Esophagus (tissue), 2 donors: ENCODE data around the gene GFPT1. TPM values are rescaled to one million over a fixed set of nuclear protein-coding genes. Genes with fewer than 3 reads are reported as not detected.
"Not testable (repeated sequence)": the region's sequence is repeated elsewhere in the genome, so short reads cannot be mapped to it uniquely, and the experiment has no call there.

Source experiments
- H3K27ac ChIP-seq, 2 donors: one replicate each; pipeline ENCODE4 v1.5.1; 2013; ENCODE audit warnings: low read depth in 2 of 2, mild to moderate bottlenecking in 2 of 2, inconsistent platforms in 1 of 2, low read length in 1 of 2, moderate library complexity in 1 of 2
- H3K27me3 ChIP-seq, 2 donors: one replicate each; pipeline ENCODE4 v1.6.1; 2013; ENCODE audit warnings: low read length in 2 of 2, control low read depth in 1 of 2, mild to moderate bottlenecking in 1 of 2; ENCODE audit not compliant: insufficient read depth in 2 of 2, control insufficient read depth in 1 of 2
- H3K36me3 ChIP-seq, 2 donors: one replicate each; pipeline ENCODE4 v1.6.1; 2013; ENCODE audit warnings: low read length in 1 of 2; ENCODE audit not compliant: control insufficient read depth in 2 of 2, insufficient read depth in 2 of 2
- H3K4me1 ChIP-seq, 2 donors: one replicate each; pipeline ENCODE4 v1.6.1; 2013; ENCODE audit warnings: low read length in 1 of 2; ENCODE audit not compliant: control insufficient read depth in 2 of 2, insufficient read depth in 2 of 2
- H3K4me3 ChIP-seq, 2 donors: one replicate each; pipeline ENCODE4 v1.5.1; 2013; ENCODE audit warnings: low read length in 2 of 2, mild to moderate bottlenecking in 2 of 2, low read depth in 1 of 2, moderate library complexity in 1 of 2
- H3K9me3 ChIP-seq, 2 donors: one replicate each; pipeline ENCODE4 v1.6.1; 2013; ENCODE audit warnings: mild to moderate bottlenecking in 2 of 2, low read depth in 1 of 2, low read length in 1 of 2, moderate library complexity in 1 of 2; ENCODE audit not compliant: control insufficient read depth in 2 of 2, insufficient read depth in 1 of 2
- WGBS, 2 donors: extraction: QIAGEN DNeasy Blood & Tissue Kit; methylation state at CpG; one replicate each; pipeline ENCODE4 v1.1.7; 2013; 5-methylcytosine and 5-hydroxymethylcytosine counted together
- polyA plus RNA-seq, 2 donors: library from polyadenylated mRNA; stranded (reverse); fragments of 200-250 nt; gene quantifications; one replicate each; pipeline ENCODE4 v1.2.3, GENCODE V29; 2013
- donor health status: healthy with polysubstance abuse.
- donor health status: Bipolar disorder and iron deficiency.

GFPT1 gene
- polyA plus RNA-seq, 2 donors, result 4.6 to 7.8 TPM

DNA sequence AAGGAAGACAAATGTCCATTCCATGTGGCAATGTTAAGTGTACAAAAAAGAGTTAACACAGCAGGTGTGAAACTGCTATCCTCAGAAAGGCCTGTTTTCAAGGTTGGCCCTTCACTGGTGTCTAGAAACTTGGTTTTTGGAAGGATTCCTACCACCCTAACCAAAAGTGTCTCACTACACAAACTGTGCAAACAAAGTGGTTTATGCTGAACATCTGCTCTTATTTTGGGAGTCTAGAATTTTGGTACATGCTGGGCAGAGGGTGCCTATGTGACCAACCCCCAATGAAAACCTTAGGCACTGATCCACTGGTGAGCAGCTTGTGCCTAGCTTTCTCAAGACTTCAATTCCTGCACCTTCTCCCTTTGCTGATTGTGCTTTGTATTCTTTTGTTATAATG, 14.3 kb downstream of the GFPT1 start:
- Histone ChIP-seq H3K4me3 (no peak overlapping the region), H3K27me3 (no peaks in the 10 kb centered on the region), H3K36me3 (peaks cover 2 to 7% of the 10 kb centered on the region in 2 donors), H3K9me3 (no peaks in the 10 kb centered on the region), H3K27ac (no peak overlapping the region), H3K4me1 (no peaks in the 10 kb centered on the region)

DNA sequence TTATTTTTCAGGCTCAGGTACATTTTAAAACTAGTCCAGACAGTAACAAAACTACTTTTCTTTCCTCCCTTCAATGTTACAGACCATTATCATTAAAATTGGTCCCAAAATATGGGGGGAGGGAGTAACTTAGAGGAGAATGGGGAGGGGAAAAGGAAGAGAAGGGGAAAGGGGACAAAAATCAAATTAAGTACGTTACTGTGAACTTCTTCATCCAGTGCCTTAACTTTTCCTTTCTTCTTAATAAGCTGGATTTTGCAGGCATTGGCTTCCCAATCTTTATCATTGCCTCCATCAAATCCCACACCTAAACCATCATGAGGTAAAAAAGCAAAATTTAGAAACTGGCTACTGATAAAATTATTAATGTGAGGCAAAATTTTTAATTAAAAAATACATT, 17.2 kb downstream of the GFPT1 start:
- Histone ChIP-seq H3K9me3 (no peaks in the 10 kb centered on the region), H3K27me3 (no peaks in the 10 kb centered on the region), H3K36me3 (peaks cover 2 to 7% of the 10 kb centered on the region in 2 donors), H3K27ac (no peak overlapping the region), H3K4me3 (no peak overlapping the region), H3K4me1 (no peaks in the 10 kb centered on the region)
- 92 to 96% methylated on average over 1 of the region's 1 CpG for WGBS, 2 donors

DNA sequence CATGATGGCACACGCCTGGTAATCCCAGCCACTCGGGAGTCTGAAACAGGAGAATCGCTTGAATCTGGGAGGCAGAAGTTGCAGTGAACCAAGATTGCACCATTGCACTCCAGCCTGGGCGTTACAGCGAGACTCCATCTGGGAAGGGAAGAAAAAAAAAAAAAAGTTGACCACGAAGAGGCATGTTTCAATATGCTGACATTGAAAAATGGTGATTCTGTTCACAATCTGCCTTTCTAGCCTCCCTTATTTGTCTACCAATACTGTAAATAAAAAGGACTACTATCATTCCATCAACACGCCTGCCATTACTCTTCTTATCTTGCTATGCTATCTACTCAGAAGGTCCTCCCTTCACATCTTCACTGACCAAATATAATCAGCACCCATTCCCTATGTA, 18.4 kb downstream of the GFPT1 start:
- H3K4me3 ChIP-seq, result no peak overlapping the region
- no peaks in the 10 kb centered on the region for H3K4me1 ChIP-seq
- peaks cover 2 to 7% of the 10 kb centered on the region in 2 donors for H3K36me3 ChIP-seq
- 92 to 93% methylated on average over 7 of the region's 7 CpGs for WGBS, 2 donors
- no peaks in the 10 kb centered on the region for H3K9me3 ChIP-seq
- H3K27ac ChIP-seq, result no peak overlapping the region
- no peaks in the 10 kb centered on the region for H3K27me3 ChIP-seq

DNA sequence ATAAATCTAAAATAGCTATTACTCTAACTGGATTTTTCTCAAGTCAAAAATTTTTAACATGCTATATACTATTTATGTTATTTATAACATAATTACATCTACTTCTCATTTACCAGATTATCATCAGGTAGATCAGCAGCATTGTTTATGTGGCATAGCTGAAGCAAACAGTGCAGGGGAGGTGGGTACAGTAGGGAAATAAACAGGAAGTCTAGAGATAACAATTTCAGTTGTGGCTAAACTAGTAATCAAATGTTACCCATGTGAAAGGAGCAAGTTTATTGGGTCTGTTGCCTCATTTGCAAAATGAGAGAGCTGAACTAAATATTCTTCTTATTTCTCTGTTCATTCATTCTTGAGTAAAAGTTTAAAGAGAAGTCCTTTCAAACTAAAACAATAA, 27.7 kb downstream of the GFPT1 start:
- Histone ChIP-seq H3K4me3 (no peak overlapping the region), H3K36me3 (peaks cover 3 to 12% of the 10 kb centered on the region in 2 donors), H3K27me3 (no peaks in the 10 kb centered on the region), H3K9me3 (no peaks in the 10 kb centered on the region), H3K4me1 (no peaks in the 10 kb centered on the region), H3K27ac (no peak overlapping the region)

DNA sequence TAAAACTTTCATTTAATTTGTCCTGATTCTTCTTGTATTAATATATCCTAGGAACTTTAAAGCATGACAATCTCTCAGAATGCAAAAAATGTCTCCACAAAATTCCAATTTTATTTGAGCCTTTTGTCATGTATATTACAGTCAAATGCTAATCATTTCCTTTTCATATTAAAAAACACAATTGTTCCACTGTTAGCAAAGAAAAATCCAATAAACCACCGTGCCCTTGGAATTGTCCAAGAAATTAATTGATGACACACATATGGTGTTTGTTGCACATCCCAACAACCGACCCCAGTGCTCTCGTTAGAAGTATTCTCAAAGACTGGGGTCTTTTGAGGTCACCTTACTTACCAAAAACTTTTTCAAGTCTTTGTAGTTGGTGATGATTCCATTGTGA, 28.1 kb downstream of the GFPT1 start:
- H3K9me3 ChIP-seq, result no peaks in the 10 kb centered on the region
- H3K4me1 ChIP-seq, result no peaks in the 10 kb centered on the region
- H3K27ac ChIP-seq, result no peak overlapping the region
- WGBS, 2 donors, result 73% methylated on average over 3 of the region's 3 CpGs
- peaks cover 3 to 12% of the 10 kb centered on the region in 2 donors for H3K36me3 ChIP-seq
- no peaks in the 10 kb centered on the region for H3K27me3 ChIP-seq
- no peak overlapping the region for H3K4me3 ChIP-seq

DNA sequence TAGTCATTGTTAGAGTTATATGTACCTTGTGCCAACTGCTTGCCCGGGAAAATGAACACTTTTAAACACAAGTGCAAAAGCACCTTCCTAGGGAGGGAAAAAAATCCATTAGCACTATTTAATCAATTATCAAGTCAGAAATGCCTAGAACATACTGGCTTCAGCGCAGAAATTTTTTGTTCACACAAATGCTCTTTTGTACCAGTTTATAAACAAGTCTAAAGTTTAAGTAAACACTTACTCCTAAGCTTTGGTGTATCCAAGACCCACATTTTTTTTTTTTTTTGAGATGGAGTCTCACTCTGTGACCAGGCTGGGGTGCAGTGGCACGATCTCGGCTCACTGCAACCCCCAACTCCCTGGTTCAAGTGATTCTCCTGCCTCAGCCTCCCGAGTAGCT, 30.6 kb downstream of the GFPT1 start:
- H3K36me3 ChIP-seq, result peaks cover 0 to 7% of the 10 kb centered on the region in 2 donors
- H3K27me3 ChIP-seq, result no peaks in the 10 kb centered on the region
- H3K4me1 ChIP-seq, result no peaks in the 10 kb centered on the region
- WGBS, 2 donors, result 84% methylated on average over 5 of the region's 5 CpGs
- no peak overlapping the region for H3K27ac ChIP-seq
- no peaks in the 10 kb centered on the region for H3K9me3 ChIP-seq
- no peak overlapping the region for H3K4me3 ChIP-seq

DNA sequence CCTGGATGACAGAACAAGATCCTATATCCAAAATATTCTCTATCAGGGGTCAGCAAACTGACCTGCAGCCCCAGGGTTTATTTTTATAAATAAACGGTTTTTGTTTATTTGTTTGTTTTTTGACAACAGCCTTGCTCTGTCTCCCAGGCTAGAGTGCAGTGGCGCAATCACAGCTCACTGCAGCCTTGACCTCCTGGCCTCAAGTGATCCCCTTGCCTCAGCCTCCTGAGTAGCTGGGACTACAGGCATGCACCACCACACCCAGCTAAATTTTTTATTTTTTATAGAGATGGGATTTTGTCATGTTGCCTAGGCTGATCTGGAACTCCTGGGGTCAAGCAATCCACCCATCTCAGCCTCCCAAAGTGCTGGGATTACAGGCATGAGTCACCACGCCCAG, 32.1 kb downstream of the GFPT1 start:
- not testable (repeated sequence) for H3K9me3 ChIP-seq, H3K27me3 ChIP-seq, H3K36me3 ChIP-seq, H3K4me3 ChIP-seq, H3K27ac ChIP-seq, H3K4me1 ChIP-seq
- WGBS, 2 donors, result 78 to 84% methylated on average over 3 of the region's 3 CpGs

DNA sequence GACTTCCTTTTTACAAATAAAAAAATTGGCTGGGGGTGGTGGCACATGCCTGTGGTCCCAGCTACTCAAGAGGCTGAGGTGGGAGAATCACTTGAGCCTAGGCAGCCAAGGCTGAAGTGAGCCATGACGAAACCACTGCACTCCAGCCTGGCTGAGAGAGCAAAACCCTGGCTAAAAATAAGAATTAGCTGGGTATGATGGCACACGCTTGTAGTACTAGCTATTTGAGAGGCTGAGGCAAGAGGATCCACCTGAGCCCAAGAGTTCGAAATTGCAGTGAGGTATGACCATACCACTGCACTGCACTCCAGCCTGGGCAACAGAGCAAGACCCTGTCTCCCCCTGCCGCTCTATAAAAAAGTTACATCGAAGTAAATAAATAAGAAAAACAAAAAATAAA, 33.7 kb downstream of the GFPT1 start:
- WGBS, 2 donors, result 98 to 99% methylated on average over 5 of the region's 5 CpGs
- Histone ChIP-seq H3K4me3 (no peak overlapping the region), H3K27me3 (no peaks in the 10 kb centered on the region), H3K27ac (no peak overlapping the region), H3K4me1 (no peaks in the 10 kb centered on the region), H3K36me3 (peaks cover 2 to 6% of the 10 kb centered on the region in 2 donors), H3K9me3 (no peaks in the 10 kb centered on the region)

DNA sequence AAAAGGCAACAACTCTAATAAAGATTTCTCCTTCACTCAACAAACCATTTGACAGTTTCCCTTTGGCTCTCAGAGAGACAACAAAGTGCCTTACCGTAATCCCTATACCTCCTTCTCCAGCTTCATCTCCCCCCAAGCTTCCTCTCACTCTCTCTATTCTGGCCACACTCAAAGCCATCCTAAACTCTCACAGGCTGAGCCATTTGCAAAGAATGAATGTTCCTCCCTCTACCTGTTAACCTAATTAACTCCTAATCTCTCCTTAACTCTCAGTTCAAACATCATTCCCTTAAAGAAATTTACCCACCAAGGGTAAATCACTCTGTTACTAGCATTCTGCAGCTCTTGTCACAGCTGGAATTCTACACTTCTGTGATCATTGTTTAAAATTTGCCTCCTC, 38.2 kb downstream of the GFPT1 start:
- H3K27me3 ChIP-seq, result no peaks in the 10 kb centered on the region
- peaks cover 6 to 12% of the 10 kb centered on the region in 2 donors for H3K36me3 ChIP-seq
- H3K27ac ChIP-seq, result no peak overlapping the region
- H3K4me1 ChIP-seq, result peaks cover 0 to 3% of the 10 kb centered on the region in 2 donors
- WGBS, 2 donors, result 96 to 98% methylated on average over 1 of the region's 1 CpG
- H3K4me3 ChIP-seq, result no peak overlapping the region
- no peaks in the 10 kb centered on the region for H3K9me3 ChIP-seq

DNA sequence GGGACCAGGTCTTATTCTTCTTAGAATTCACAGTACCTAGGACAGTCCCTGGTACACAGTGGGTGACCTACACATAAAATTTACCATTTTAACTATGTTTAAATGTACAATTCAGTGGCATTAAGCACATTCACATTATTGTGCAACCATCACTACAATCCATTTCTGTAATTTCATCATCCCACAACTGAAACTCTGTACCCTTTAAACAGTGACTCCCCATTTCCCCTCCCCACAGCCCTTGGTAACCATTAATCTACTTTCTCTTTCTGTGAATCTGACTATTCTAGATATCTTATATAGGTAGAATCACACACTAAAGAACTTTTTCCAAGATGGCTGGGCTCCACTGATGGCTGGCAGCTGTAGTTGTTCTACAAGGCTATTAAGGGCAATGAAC, 41.6 kb downstream of the GFPT1 start:
- Histone ChIP-seq H3K4me3 (no peak overlapping the region), H3K36me3 (peaks cover 9 to 14% of the 10 kb centered on the region in 2 donors), H3K27me3 (no peaks in the 10 kb centered on the region), H3K9me3 (no peaks in the 10 kb centered on the region), H3K27ac (no peak overlapping the region), H3K4me1 (peaks cover 0 to 3% of the 10 kb centered on the region in 2 donors)
